ENCODE data around the gene COMMD4.
A peak's percentile ranks its signal among the peaks of the same experiment; 100 is the strongest.
"Not testable (repeated sequence)": the region's sequence is repeated elsewhere in the genome, so short reads cannot be mapped to it uniquely, and the experiment has no call there.

COMMD4 gene

GRCh38 chr15:75335705-75336355 lies at the start of gene COMMD4:
Gene COMMD4, plus strand, starts transcription at chr15:75336063. Its CDS starts 27 bp downstream, at chr15:75336090.
- DNase-seq (ENCODE audit: low read depth, low spot score) = peak; percentile 96

- not testable (repeated sequence) for DNase-seq (ENCODE audit: low read depth, low spot score)
These were observed 42.2 kb upstream of the COMMD4 start for GRCh38 chr15:75293660-75294059.

- DNase-seq (ENCODE audit: low read depth, low spot score) = not testable (repeated sequence)
These were observed 37.1 kb upstream of the COMMD4 start for GRCh38 chr15:75298541-75299310.

- DNase-seq (ENCODE audit: low read depth, low spot score) = not testable (repeated sequence)
These were observed 36.6 kb upstream of the COMMD4 start for GRCh38 chr15:75299311-75299688.

- peak; percentile 31 for DNase-seq (ENCODE audit: low read depth, low spot score)
These were observed 35.8 kb upstream of the COMMD4 start for GRCh38 chr15:75300026-75300425.

GRCh38 chr15:75302318-75302717 lies 33.5 kb upstream of the COMMD4 start:
- DNase-seq (ENCODE audit: low read depth, low spot score) = no peak

GRCh38 chr15:75302753-75303152 lies 33.1 kb upstream of the COMMD4 start:
- DNase-seq (ENCODE audit: low read depth, low spot score) = not testable (repeated sequence)

- no peak for DNase-seq (ENCODE audit: low read depth, low spot score)
These were observed 29.7 kb upstream of the COMMD4 start for GRCh38 chr15:75306188-75306587.

GRCh38 chr15:75307778-75308390 lies 28.0 kb upstream of the COMMD4 start:
- peak; percentile 71 for DNase-seq (ENCODE audit: low read depth, low spot score)

- no peak for DNase-seq (ENCODE audit: low read depth, low spot score)
These were observed 26.2 kb upstream of the COMMD4 start for GRCh38 chr15:75309711-75310110.

GRCh38 chr15:75312548-75312947 lies 23.3 kb upstream of the COMMD4 start:
- DNase-seq (ENCODE audit: low read depth, low spot score) = not testable (repeated sequence)

GRCh38 chr15:75313116-75313845 lies 22.6 kb upstream of the COMMD4 start:
- DNase-seq (ENCODE audit: low read depth, low spot score) = no peak

- no peak for DNase-seq (ENCODE audit: low read depth, low spot score)
These were observed 21.1 kb upstream of the COMMD4 start for GRCh38 chr15:75314552-75315290.

- DNase-seq (ENCODE audit: low read depth, low spot score) = not testable (repeated sequence)
These were observed 16.5 kb upstream of the COMMD4 start for GRCh38 chr15:75319231-75319897.

GRCh38 chr15:75321711-75322110 lies 14.2 kb upstream of the COMMD4 start:
- DNase-seq (ENCODE audit: low read depth, low spot score) = no peak

GRCh38 chr15:75325922-75326321 lies 9.9 kb upstream of the COMMD4 start:
- no peak for DNase-seq (ENCODE audit: low read depth, low spot score)

- no peak for DNase-seq (ENCODE audit: low read depth, low spot score)
These were observed 8.9 kb upstream of the COMMD4 start for GRCh38 chr15:75327005-75327404.

GRCh38 chr15:75327491-75327890 lies 8.4 kb upstream of the COMMD4 start:
- no peak for DNase-seq (ENCODE audit: low read depth, low spot score)

- no peak for DNase-seq (ENCODE audit: low read depth, low spot score)
These were observed 7.2 kb upstream of the COMMD4 start for GRCh38 chr15:75328493-75329314.

- no peak for DNase-seq (ENCODE audit: low read depth, low spot score)
These were observed 6.3 kb upstream of the COMMD4 start for GRCh38 chr15:75329571-75329970.
